Suprapubic skin (tissue), 4 donors: Measurements from ENCODE around the gene RALGAPA2. TPM values are rescaled to one million over a fixed set of nuclear protein-coding genes. Genes with fewer than 3 reads are reported as not detected.

Experiments
- DNase-seq, 2 donors: peaks; one replicate each; pipeline ENCODE4 v3.0.0-alpha.2; 2019; ENCODE audit warnings: low spot score in 2 of 2
- H3K27ac ChIP-seq: fragments of 200-600 bp; sonication (generic); one replicate; pipeline ENCODE4 v1.5.1; 2019
- H3K27me3 ChIP-seq: fragments of 200-600 bp; sonication (generic); one replicate; pipeline ENCODE4 v1.5.1; 2019
- H3K36me3 ChIP-seq: fragments of 200-600 bp; sonication (generic); one replicate; pipeline ENCODE4 v1.5.1; 2019
- H3K4me1 ChIP-seq: fragments of 200-600 bp; sonication (generic); one replicate; pipeline ENCODE4 v1.5.1; 2019
- H3K4me3 ChIP-seq: fragments of 200-600 bp; sonication (generic); one replicate; pipeline ENCODE4 v1.5.1; 2019; ENCODE audit warnings: mild to moderate bottlenecking
- H3K9me3 ChIP-seq: fragments of 200-600 bp; sonication (generic); one replicate; pipeline ENCODE4 v1.5.1; 2019
- CTCF ChIP-seq, 2 donors: fragments of 200-600 bp in 1 of 2; fragments of 450-650 bp in 1 of 2; sonication (generic) in 1 of 2; IDR thresholded peaks; one replicate each; pipeline ENCODE4 v1.5.1; 2016 to 2019; ENCODE audit warnings: antibody characterized with exemption in 2 of 2, mild to moderate bottlenecking in 1 of 2, moderate library complexity in 1 of 2
- EP300 ChIP-seq: sonication (generic); formaldehyde crosslinking; IDR thresholded peaks from one replicate; pipeline ENCODE4 v1.6.1; 2017; ENCODE audit warnings: antibody characterized with exemption
- POLR2A ChIP-seq, 2 donors: fragments of 450-650 bp; IDR thresholded peaks; one replicate each; pipeline ENCODE4 v1.6.1; 2017; ENCODE audit warnings: antibody characterized with exemption in 2 of 2, mild to moderate bottlenecking in 2 of 2, moderate library complexity in 2 of 2
- POLR2AphosphoS5 ChIP-seq, 3 donors: sonication (generic); formaldehyde crosslinking; IDR thresholded peaks; one replicate each; pipeline ENCODE4 v1.6.1; 2017; ENCODE audit warnings: antibody characterized with exemption in 3 of 3
- WGBS: methylation state at CpG from one replicate; pipeline ENCODE4 v1.1.5; 2018; 5-methylcytosine and 5-hydroxymethylcytosine counted together
- total RNA-seq, 4 donors: library from RNA; depleted of rRNA; stranded (reverse); fragments of >200 nt; gene quantifications; one replicate each; pipeline ENCODE4 v1.1.0, GENCODE V29; 2016

The RALGAPA2 gene
- total RNA-seq, 4 donors from 2014 or later: 51.9 to 97.8 (median 72.0) TPM

GRCh38 chr20:20457392-20458126, 254.9 kb downstream of the RALGAPA2 start:
- no peak overlapping the region for H3K27ac ChIP-seq
- DNase-seq: no peak
- H3K4me1 ChIP-seq: peaks cover 10% of the 10 kb centered on the region
- no peaks in the 10 kb centered on the region for H3K27me3 ChIP-seq
- TF ChIP-seq CTCF (IDR thresholded peaks at IDR 0.05) (no peak), POLR2A (IDR thresholded peaks at IDR 0.05) (no peak), EP300 (no peak), POLR2AphosphoS5 (IDR thresholded peaks at IDR 0.05) (no peak)
- H3K36me3 ChIP-seq: peaks cover 14% of the 10 kb centered on the region
- 92% methylated on average over 15 of the region's 15 CpGs for WGBS
- H3K4me3 ChIP-seq: no peak overlapping the region
- H3K9me3 ChIP-seq: no peaks in the 10 kb centered on the region

GRCh38 chr20:20456741-20457140, 255.7 kb downstream of the RALGAPA2 start:
- TF ChIP-seq CTCF (IDR thresholded peaks at IDR 0.05) (no peak), POLR2AphosphoS5 (IDR thresholded peaks at IDR 0.05) (no peak), EP300 (no peak), POLR2A (IDR thresholded peaks at IDR 0.05) (no peak)
- Histone ChIP-seq H3K36me3 (peaks cover 14% of the 10 kb centered on the region), H3K27ac (no peak overlapping the region), H3K9me3 (no peaks in the 10 kb centered on the region), H3K27me3 (no peaks in the 10 kb centered on the region), H3K4me3 (no peak overlapping the region), H3K4me1 (peaks cover 18% of the 10 kb centered on the region)
- 89% methylated on average over 2 of the region's 2 CpGs for WGBS
- no peak for DNase-seq

GRCh38 chr20:20455926-20456325, 256.5 kb downstream of the RALGAPA2 start:
- no peak for TF ChIP-seq POLR2A (IDR thresholded peaks at IDR 0.05)
- TF ChIP-seq EP300: no peak
- no peak for TF ChIP-seq POLR2AphosphoS5 (IDR thresholded peaks at IDR 0.05)
- TF ChIP-seq CTCF (IDR thresholded peaks at IDR 0.05): no peak
- WGBS: 91% methylated on average over 2 of the region's 2 CpGs
- peaks cover 14% of the 10 kb centered on the region for H3K36me3 ChIP-seq

GRCh38 chr20:20454850-20455627, 257.4 kb downstream of the RALGAPA2 start:
- H3K9me3 ChIP-seq: no peaks in the 10 kb centered on the region
- no peak overlapping the region for H3K27ac ChIP-seq
- H3K4me3 ChIP-seq: no peak overlapping the region
- peaks cover 14% of the 10 kb centered on the region for H3K36me3 ChIP-seq
- no peak for DNase-seq
- TF ChIP-seq CTCF (IDR thresholded peaks at IDR 0.05): no peak
- TF ChIP-seq EP300: no peak
- no peak for TF ChIP-seq POLR2AphosphoS5 (IDR thresholded peaks at IDR 0.05)
- TF ChIP-seq POLR2A (IDR thresholded peaks at IDR 0.05): no peak
- 93% methylated on average over 21 of the region's 21 CpGs for WGBS
- no peaks in the 10 kb centered on the region for H3K27me3 ChIP-seq
- H3K4me1 ChIP-seq: peaks cover 22% of the 10 kb centered on the region

More at GRCh38 chr20:20455926-20456325, 256.5 kb downstream of the RALGAPA2 start:
- Histone ChIP-seq H3K9me3 (no peaks in the 10 kb centered on the region), H3K27ac (no peak overlapping the region), H3K4me1 (peaks cover 22% of the 10 kb centered on the region), H3K4me3 (no peak overlapping the region), H3K27me3 (no peaks in the 10 kb centered on the region)
- no peak for DNase-seq

- no peak overlapping the region for H3K4me3 ChIP-seq
- peaks cover 22% of the 10 kb centered on the region for H3K4me1 ChIP-seq
- no peaks in the 10 kb centered on the region for H3K9me3 ChIP-seq
- peaks cover 11% of the 10 kb centered on the region for H3K36me3 ChIP-seq
- no peak overlapping the region for H3K27ac ChIP-seq
- no peak for DNase-seq
- no peaks in the 10 kb centered on the region for H3K27me3 ChIP-seq
- no peak for TF ChIP-seq POLR2AphosphoS5 (IDR thresholded peaks at IDR 0.05)
- TF ChIP-seq CTCF (IDR thresholded peaks at IDR 0.05): no peak
- WGBS: 79% methylated on average over 4 of the region's 4 CpGs
Measured at GRCh38 chr20:20454367-20454766, 258.1 kb downstream of the RALGAPA2 start.
